Calu3 (cell line): ENCODE results near the gene CCR3. TPM values are rescaled to one million over a fixed set of nuclear protein-coding genes. Genes with fewer than 3 reads are reported as not detected.

Experiments used
- BruUV-seq: library from RNA; stranded (reverse); fragments of 400-500 nt; replicated peaks from 2 replicates; lab custom pipeline; 2021; lab: Mats Ljungman, UMichigan
- CTCF ChIA-PET: fragments of 300-600 bp; sonication (Branson Sonifier 250); formaldehyde crosslinking; loops from one replicate; lab custom pipeline; 2022; ENCODE audit warnings: antibody characterized with exemption; lab: Charles Lee
- DNase-seq: peaks from one replicate; pipeline ENCODE4 v3.0.0; 2022
- H3K27ac Mint-ChIP-seq: one replicate; pipeline ENCODE4 v1.8.0; 2022; ENCODE audit warnings: mixed read lengths; ENCODE audit not compliant: unreplicated experiment
- H3K27me3 Mint-ChIP-seq: one replicate; pipeline ENCODE4 v1.8.0; 2022; ENCODE audit warnings: mixed read lengths; ENCODE audit not compliant: unreplicated experiment
- H3K36me3 Mint-ChIP-seq: one replicate; pipeline ENCODE4 v1.8.0; 2022; ENCODE audit warnings: mild to moderate bottlenecking, moderate library complexity, mixed read lengths; ENCODE audit not compliant: insufficient read depth, unreplicated experiment
- H3K4me1 Mint-ChIP-seq: one replicate; pipeline ENCODE4 v1.8.0; 2022; ENCODE audit warnings: mild to moderate bottlenecking, low read depth, mixed read lengths; ENCODE audit not compliant: unreplicated experiment
- H3K4me3 Mint-ChIP-seq: one replicate; pipeline ENCODE4 v1.8.0; 2022; ENCODE audit warnings: mild to moderate bottlenecking, low read depth, moderate library complexity, mixed read lengths; ENCODE audit not compliant: unreplicated experiment
- H3K9me3 Mint-ChIP-seq: one replicate; pipeline ENCODE4 v1.8.0; 2022; ENCODE audit warnings: low read depth, mixed read lengths; ENCODE audit not compliant: unreplicated experiment
- CTCF ChIP-seq: fragments of 200-600 bp; IDR thresholded peaks from one replicate; pipeline ENCODE4 v1.8.0; 2022; ENCODE audit warnings: antibody characterized with exemption; ENCODE audit not compliant: unreplicated experiment
- intact Hi-C: fragments of 100-400 bp; cut with micrococcal nuclease; formaldehyde crosslinking; loops from one replicate; pipeline ENCODE4 v1.10.0; 2022; ENCODE audit not compliant: unreplicated experiment
- total RNA-seq: library from RNA; stranded (reverse); gene quantifications from 2 replicates; pipeline ENCODE4 v1.2.3, GENCODE V29; 2022

Gene CCR3
- total RNA-seq, 1 experiment from 2014 or later: 0.17 TPM

- CTCF ChIA-PET: interaction anchor here (1.3 to 1.7 kb wide), 3 partner anchors 156 to 274 kb away, joined by 3 to 5 read pairs (median 3); partner anchors contain the start of gene CCR5
- intact Hi-C loops: no loop called here
- H3K4me3 Mint-ChIP-seq: no peak overlapping the region
Measured at GRCh38 chr3:46213201-46213600, 29.1 kb upstream of the CCR3 start.

GRCh38 chr3:46214751-46215352 lies 27.4 kb upstream of the CCR3 start:
- peak; percentile 36 for TF ChIP-seq CTCF
- DNase-seq: peak; percentile 44
- intact Hi-C loops: loop anchor here (2.0 kb wide), 1 partner anchor 154 kb away; no protein-coding TSS in a partner anchor

More at GRCh38 chr3:46213201-46213600, 29.1 kb upstream of the CCR3 start:
- peaks cover 2% of the 10 kb centered on the region for H3K9me3 Mint-ChIP-seq
- H3K36me3 Mint-ChIP-seq: peaks cover 1% of the 10 kb centered on the region
- no TSS peak for BruUV-seq
- no peaks in the 10 kb centered on the region for H3K27me3 Mint-ChIP-seq
- TF ChIP-seq CTCF: no peak
- H3K4me1 Mint-ChIP-seq: peaks cover 9% of the 10 kb centered on the region
- H3K27ac Mint-ChIP-seq: no peak overlapping the region
- DNase-seq: no peak

GRCh38 chr3:46215810-46216414 lies 26.3 kb upstream of the CCR3 start:
- intact Hi-C loops: loop anchor here (2.0 kb wide), 1 partner anchor 153 kb away; no protein-coding TSS in a partner anchor
- Mint-ChIP-seq H3K36me3 (no peaks in the 10 kb centered on the region), H3K4me3 (no peak overlapping the region), H3K4me1 (peaks cover 10% of the 10 kb centered on the region), H3K27ac (no peak overlapping the region), H3K27me3 (no peaks in the 10 kb centered on the region), H3K9me3 (peaks cover 6% of the 10 kb centered on the region)
- CTCF ChIA-PET: interaction anchor here (0.7 to 2.0 kb wide), 6 partner anchors 131 to 303 kb away, joined by 3 to 5 read pairs (median 3); partner anchors contain the start of genes CCR5 and FYCO1
- BruUV-seq: no TSS peak
- TF ChIP-seq CTCF: no peak
- DNase-seq: peak; percentile 47

More at GRCh38 chr3:46214751-46215352, 27.4 kb upstream of the CCR3 start:
- CTCF ChIA-PET: interaction anchor here (0.9 to 2.0 kb wide), 8 partner anchors 130 to 220 kb away, joined by 3 to 8 read pairs (median 4); partner anchors contain the start of genes CCR5 and FYCO1
- Mint-ChIP-seq H3K9me3 (peaks cover 5% of the 10 kb centered on the region), H3K4me3 (no peak overlapping the region), H3K36me3 (no peaks in the 10 kb centered on the region), H3K27me3 (no peaks in the 10 kb centered on the region), H3K27ac (no peak overlapping the region), H3K4me1 (peaks cover 10% of the 10 kb centered on the region)
- no TSS peak for BruUV-seq

- H3K27ac Mint-ChIP-seq: no peak overlapping the region
- no peak for TF ChIP-seq CTCF
- peaks cover 6% of the 10 kb centered on the region for H3K9me3 Mint-ChIP-seq
- peaks cover 2% of the 10 kb centered on the region for H3K27me3 Mint-ChIP-seq
- H3K36me3 Mint-ChIP-seq: no peaks in the 10 kb centered on the region
- intact Hi-C loops: no loop called here
- no peak for DNase-seq
- no TSS peak for BruUV-seq
- no peak overlapping the region for H3K4me3 Mint-ChIP-seq
- CTCF ChIA-PET: interaction anchor here (1.3 kb wide), 1 partner anchor 10 kb away, joined by 5 read pairs; the partner anchor contains the start of gene CCR1
- H3K4me1 Mint-ChIP-seq: peaks cover 18% of the 10 kb centered on the region
Measured at GRCh38 chr3:46218196-46218709, 24.0 kb upstream of the CCR3 start.
